Measurements from ENCODE around the gene CEP85L.

- TF ChIP-seq, protein P1, sequence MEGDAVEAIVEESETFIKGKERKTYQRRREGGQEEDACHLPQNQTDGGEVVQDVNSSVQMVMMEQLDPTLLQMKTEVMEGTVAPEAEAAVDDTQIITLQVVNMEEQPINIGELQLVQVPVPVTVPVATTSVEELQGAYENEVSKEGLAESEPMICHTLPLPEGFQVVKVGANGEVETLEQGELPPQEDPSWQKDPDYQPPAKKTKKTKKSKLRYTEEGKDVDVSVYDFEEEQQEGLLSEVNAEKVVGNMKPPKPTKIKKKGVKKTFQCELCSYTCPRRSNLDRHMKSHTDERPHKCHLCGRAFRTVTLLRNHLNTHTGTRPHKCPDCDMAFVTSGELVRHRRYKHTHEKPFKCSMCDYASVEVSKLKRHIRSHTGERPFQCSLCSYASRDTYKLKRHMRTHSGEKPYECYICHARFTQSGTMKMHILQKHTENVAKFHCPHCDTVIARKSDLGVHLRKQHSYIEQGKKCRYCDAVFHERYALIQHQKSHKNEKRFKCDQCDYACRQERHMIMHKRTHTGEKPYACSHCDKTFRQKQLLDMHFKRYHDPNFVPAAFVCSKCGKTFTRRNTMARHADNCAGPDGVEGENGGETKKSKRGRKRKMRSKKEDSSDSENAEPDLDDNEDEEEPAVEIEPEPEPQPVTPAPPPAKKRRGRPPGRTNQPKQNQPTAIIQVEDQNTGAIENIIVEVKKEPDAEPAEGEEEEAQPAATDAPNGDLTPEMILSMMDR (IDR thresholded peaks at IDR 0.05 in 4 of 5, conservative IDR thresholded peaks at IDR 0.05 in 1 of 5), result no peak
- TF ChIP-seq POLR2A (IDR thresholded peaks at IDR 0.05), result no peak
Observed at GRCh38 chr6:118579786-118580185, 71.6 kb downstream of the CEP85L start.

All from gastrocnemius medialis (tissue), 4 donors.